ENCODE data around the gene BATF3.

BATF3 gene

GRCh38 chr1:212678456-212679410 lies 20.9 kb downstream of the BATF3 start:
- H3K27ac ChIP-seq = no peak overlapping the region
- no peak for TF ChIP-seq CTCF (conservative IDR thresholded peaks at IDR 0.05)
- TF ChIP-seq ZFX (IDR thresholded peaks at IDR 0.05) = no peak

- H3K27ac ChIP-seq = no peak overlapping the region
- TF ChIP-seq CTCF (conservative IDR thresholded peaks at IDR 0.05) = no peak
- TF ChIP-seq ZFX (IDR thresholded peaks at IDR 0.05) = no peak
Observed at GRCh38 chr1:212677573-212677972, 22.1 kb downstream of the BATF3 start.

GRCh38 chr1:212677136-212677535 lies 22.5 kb downstream of the BATF3 start:
- no peak overlapping the region for H3K27ac ChIP-seq
- TF ChIP-seq ZFX (IDR thresholded peaks at IDR 0.05) (no peak), CTCF (conservative IDR thresholded peaks at IDR 0.05) (no peak)

GRCh38 chr1:212675675-212676074 lies 24.0 kb downstream of the BATF3 start:
- no peak overlapping the region for H3K27ac ChIP-seq
- TF ChIP-seq ZFX (IDR thresholded peaks at IDR 0.05) (no peak), CTCF (conservative IDR thresholded peaks at IDR 0.05) (no peak)

GRCh38 chr1:212674872-212675271 lies 24.8 kb downstream of the BATF3 start:
- TF ChIP-seq CTCF (conservative IDR thresholded peaks at IDR 0.05) (no peak), ZFX (IDR thresholded peaks at IDR 0.05) (no peak)
- H3K27ac ChIP-seq = no peak overlapping the region

GRCh38 chr1:212671342-212672031 lies 28.2 kb downstream of the BATF3 start:
- no peak overlapping the region for H3K27ac ChIP-seq
- TF ChIP-seq CTCF (conservative IDR thresholded peaks at IDR 0.05) (no peak), ZFX (IDR thresholded peaks at IDR 0.05) (no peak)

GRCh38 chr1:212670882-212671281 lies 28.8 kb downstream of the BATF3 start:
- no peak overlapping the region for H3K27ac ChIP-seq
- TF ChIP-seq ZFX (IDR thresholded peaks at IDR 0.05) (no peak), CTCF (conservative IDR thresholded peaks at IDR 0.05) (no peak)

Data from C4-2B (cell line).